NCI-H1105 (cell line): Measurements from ENCODE around the gene TMEM14A.
"Not testable (repeated sequence)": the region's sequence is repeated elsewhere in the genome, so short reads cannot be mapped to it uniquely, and the experiment has no call there.

Experiments
- DNase-seq: peaks from one replicate; lab custom pipeline; 2025; lab: John Stamatoyannopoulos, UW

Gene TMEM14A, protein sequence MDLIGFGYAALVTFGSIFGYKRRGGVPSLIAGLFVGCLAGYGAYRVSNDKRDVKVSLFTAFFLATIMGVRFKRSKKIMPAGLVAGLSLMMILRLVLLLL

DNA sequence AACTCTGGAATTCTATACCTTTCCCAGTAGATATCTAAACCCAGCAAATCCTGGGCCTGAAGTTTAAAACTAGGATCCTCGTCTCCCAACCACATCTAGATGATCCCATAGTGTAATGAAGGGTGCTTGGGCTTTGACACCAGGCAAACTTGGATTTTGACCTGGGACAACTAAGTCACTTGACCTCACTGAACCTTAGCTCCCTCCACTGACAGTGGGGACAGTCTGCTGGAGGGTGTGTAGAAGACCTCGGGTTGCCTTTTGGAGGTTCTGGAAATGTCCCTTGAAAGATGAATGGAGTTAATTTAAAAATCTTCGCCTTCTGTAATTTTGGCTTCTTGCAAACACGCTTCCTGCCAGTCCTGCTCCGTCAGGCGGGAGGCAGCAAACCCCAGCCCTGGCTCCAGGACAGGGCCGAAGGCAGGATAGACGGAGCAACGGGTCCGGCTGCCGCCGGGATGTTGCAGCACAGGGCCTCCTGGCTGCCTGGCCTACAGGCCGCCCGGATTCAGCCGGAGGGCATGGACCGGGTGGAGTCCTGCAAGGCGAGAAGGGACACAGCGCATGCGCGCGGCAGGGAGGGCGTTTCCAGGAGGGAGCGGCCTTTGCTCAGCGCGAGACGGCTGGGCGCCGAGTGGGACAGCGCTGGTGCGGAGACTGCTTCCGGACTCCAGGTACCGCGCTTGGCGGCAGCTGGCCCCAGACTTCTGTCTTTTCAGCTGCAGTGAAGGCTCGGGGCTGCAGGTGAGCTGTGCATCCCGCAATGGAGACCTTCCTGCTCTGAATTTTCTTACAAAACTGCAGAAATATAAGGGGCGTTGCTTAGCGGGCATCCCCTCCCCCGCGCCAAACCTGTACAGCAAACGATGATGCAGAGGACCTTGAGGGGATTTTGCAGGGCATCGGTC, at the start of gene TMEM14A:
Gene TMEM14A, plus strand, starts transcription at position 612 of the 908 bp plus-strand sequence. CDS start 5,990 bp downstream, outside the sequence.
- peak; percentile 95 for DNase-seq

DNA sequence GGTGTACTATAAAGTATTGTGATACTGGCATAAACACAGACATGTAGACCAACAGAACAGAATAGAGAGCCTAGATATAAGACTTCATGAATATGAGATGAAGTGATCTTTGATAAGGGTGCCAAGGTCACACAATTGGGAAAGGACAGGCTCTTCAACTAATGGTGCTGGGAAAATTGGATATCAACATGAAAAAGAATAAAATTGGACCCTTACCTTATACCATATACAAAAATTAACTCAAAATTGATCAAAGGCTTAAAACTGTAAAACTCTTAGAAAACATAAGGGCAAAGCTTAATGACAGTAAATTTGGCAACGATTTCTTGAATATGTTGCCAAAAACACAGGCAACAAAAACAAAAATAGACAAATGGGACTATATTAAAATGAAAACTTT, 49.3 kb upstream of the TMEM14A start:
- DNase-seq, result no peak

DNA sequence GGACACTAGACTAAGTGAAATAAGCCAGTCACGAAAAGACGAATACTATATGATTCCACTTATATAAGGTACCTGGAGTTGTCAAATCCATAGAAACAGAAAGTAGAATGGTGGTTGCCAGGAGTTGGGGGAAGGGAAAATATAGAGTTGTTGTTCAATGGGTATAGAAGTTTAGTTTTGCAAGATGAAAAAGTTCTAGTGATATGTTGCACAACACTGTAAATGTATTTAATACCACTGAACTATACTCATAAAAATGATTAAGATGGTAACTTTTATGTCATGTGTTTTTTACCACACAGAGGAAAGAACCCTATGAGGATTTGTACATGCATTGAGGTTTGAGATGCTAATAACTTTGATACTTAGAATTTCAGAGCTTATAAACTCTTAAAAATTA, 48.1 kb upstream of the TMEM14A start:
- DNase-seq, result no peak

DNA sequence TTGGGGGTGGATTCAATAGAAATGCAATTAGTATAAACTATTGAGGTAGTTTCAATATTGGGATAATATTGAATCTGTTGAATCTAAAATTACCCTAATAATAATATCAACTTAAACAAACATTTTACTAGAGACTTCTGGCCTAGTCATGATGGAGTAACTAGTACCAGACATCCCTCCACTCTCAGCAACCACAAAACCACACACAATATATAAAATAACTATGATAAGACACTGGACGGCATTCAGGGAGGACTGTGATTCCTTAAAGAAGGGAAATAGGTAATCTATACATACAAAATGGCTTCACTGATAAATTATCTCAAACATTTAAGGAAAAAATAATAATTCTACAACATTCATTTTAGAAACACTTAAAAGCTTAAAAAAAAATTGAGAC, 38.9 kb upstream of the TMEM14A start:
- no peak for DNase-seq

DNA sequence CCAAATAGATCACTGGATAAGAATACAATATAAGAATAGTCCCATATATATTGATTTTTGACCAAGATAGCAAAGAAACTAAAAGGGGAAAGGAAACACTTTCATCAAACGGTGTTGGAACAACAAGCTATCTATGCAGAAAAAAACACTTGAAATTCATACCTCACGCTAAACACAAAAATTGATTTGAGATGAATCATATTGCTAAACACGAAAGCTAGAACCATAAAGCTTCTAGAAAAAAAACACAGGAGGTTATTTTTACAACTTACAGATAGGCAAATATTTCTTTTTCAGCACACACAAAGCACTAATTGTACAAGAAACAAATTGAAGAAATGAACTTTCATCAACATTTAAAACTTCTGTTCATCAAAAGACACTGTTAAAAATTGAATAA, 36.7 kb upstream of the TMEM14A start:
- no peak for DNase-seq

DNA sequence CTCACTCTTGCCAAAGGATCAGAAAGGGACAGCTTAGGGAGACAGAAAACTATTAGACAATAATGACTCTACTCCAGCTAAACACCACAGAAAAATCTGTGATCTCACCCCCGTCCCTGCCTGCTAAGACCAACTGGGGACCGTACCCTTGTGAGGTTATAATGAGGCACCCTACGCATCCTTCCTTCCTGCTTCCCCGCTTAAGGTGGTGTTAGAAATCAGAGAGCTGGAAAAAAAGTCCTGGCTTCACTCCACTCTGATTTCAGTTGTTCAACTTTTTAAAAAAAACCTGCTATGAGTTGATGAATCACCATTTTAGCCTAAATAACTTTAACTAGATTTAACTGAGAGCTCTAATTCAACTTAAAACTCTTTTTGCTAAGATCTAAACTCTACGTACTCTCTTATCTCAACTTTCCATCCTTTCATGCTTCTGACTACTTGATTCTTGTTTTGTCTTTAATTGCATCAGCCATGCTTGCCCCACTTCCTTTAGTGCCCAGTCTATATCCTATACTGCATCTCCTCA, 35.8 kb upstream of the TMEM14A start:
- no peak for DNase-seq

DNA sequence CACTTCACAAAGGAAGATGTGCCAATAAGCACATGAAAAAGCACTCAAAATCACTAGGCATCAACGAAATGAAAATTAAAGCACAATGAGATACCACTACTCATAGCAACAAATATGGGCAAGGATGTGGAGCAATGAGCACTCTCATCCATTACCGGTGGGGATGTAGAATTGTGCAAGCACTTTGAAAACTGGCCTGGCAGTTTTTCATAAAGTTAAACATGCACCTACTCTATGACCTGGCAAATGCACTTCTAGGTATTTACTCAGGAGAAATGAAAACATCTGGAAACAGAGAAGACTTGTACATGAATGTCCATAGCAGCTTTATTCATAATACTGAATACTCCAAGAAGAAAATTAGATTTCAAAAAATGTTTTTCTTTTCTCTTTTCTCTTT, 34.1 kb upstream of the TMEM14A start:
- no peak for DNase-seq

DNA sequence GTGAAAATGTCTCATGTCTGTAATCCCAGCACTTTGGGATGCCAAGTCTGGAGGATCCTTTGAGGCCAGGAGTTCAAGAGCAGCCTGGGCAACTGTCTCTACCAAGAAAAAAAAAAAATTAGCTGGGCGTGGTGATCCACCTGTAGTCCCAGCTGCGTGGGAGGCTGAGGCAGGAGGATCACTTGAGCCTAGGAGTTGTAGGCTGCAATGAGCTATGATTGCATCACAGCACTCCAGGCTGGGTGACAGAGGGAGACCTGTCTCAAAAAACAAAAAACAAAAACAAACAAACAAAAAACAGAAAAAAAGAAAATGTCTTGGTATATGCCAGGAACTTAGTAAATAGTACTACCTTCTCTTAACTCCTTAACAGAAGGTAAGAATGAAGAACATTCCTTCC, 31.4 kb upstream of the TMEM14A start:
- no peak for DNase-seq

DNA sequence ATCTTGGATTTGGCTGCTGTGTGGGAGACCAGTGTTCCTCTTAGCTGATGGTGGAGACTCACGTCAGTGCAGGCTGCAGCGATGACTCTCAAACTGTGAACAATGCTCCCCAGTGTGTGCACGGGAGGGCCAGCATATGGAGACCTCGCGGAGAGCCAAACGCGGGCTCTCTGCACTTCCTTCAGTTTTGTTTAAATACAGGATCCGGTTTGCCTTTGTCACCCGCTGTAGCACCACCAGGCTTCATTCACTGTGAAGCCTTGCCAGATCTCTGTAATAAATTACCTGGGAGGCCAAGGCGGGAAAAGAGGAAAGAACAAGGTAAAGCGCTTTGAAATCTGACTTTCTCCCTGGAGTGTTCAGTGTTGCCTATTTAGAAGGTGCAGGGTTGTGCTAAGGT, 30.7 kb upstream of the TMEM14A start:
- DNase-seq, result peak; percentile 25

DNA sequence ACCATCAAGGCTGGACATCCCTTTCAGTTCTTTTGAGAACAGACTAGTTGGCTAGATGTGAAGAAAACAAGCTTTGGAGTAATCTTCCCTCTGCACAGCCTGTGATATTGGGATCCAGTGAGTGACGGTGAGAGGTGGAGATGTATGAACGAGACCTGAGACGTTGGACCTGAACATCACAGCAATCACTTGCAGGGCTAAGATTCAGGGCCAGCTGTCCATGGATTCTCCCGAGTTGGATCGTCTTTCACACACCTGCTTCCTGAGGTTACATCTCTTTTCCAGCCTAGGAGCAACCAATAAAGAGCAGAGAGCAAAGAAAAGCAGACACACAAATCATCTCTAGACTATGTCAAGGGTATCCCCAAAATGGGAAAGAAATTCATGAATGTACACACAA, 30.0 kb upstream of the TMEM14A start:
- no peak for DNase-seq

DNA sequence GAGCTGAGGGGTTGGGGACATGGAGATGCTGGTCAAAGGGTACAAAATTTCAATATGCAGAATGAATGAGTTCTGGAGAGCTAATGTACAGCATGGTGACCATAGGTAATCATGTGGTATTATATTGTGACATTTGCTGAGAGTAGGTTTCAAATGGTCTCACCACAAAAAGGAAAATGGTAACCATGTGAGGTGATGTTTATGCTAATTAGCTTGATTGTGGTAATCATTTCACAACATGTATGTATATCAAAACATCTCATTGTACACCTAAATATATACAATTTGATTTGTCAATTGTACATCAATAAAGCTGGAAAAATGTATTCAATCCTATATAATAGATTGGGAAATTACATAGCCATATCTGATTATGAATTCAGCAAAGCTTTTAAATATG, 29.5 kb upstream of the TMEM14A start:
- no peak for DNase-seq

DNA sequence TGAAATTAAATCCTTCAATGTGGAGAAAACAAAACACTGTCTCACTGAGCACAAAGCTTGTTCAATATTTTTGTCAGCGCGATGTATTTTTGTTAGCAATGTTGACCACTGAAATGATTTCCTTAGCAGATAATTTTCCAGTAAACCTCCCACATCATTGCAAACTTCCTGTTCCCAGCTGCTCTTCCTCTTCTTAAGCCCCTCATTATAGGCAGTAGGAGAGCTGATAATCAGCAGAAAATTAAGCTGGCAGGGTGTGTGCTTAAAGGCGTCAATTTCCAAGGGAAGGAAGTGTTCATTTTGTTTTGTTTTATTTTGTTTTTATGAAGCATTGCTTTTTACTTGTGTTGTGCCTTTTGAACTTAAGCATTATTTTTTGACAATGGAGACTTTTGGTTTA, 29.1 kb upstream of the TMEM14A start:
- DNase-seq, result no peak

DNA sequence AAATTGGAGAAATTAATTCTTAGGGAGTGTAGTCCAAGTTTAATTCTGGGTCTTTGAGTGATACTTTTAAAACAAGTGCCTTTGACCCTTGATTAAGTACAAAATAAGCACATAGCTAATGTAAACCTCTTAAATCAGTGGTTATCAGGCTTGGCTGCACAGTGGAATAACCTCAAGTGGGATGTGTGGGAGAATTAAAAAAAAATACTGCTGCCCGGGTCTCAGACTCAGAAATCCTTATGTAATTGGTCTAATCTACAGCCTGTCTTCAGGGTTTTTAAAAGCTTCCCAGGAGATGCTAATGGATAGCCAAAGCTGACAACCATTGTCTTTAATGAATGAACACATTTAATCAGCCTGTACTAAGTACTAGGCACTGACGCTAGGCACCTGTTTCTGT, 28.5 kb upstream of the TMEM14A start:
- DNase-seq, result peak; percentile 74

DNA sequence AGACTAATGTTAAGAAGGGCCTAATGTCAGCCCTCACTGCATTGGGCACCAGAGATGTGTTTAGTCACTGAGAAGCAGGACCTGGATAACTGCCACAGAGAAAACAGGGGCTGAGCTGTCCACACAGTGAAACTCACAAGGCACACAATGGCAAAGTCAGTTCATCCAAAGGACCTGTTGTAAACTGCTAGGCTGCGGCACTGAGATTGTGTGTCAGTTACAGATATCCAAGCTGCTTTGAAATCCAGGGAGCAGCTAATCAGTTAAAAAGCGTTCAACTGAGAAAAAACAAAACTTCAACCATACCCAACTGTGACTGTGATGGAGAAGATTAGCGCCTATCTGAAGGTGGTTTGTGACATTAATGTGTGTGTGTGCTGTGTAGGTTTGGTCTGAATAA, 27.8 kb upstream of the TMEM14A start:
- DNase-seq, result peak; percentile 10

DNA sequence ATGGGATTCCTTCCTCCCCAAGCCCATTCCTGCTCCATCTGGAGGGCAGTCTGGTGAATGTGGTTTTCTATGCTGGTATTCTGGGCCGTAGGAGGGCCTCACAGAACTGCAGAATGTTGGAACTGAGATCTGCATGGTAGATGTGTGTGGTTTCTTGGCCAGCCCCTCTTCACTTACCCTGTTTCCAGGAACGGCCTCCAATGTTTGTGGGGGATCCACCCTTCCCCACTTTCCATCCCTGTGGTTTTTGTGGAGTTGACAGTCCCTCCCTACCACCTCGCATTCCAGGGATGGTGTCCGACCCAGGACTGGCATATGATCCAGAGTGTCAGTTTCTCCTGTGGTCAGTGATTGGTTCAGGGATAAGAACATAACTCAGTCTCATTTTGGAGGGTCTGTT, 26.7 kb upstream of the TMEM14A start:
- no peak for DNase-seq

DNA sequence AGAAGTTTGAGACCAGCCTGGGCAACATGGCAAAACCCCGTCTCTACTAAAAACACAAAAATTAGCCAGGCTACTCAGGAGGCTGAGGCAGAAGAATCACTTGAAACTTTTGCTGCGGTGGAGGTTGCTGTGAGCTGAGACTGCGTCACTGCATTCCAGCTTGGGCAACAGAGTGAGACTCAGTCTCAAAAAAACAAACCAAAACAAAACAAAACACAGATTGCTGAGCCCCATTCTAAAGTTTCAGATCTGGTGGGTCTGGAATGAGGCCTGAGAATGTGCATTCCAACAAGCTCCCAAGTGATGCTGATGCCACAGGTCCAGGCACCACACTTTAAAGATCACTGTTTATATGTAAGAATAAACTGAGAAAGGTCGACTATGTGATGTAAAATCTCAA, 24.9 kb upstream of the TMEM14A start:
- no peak for DNase-seq

DNA sequence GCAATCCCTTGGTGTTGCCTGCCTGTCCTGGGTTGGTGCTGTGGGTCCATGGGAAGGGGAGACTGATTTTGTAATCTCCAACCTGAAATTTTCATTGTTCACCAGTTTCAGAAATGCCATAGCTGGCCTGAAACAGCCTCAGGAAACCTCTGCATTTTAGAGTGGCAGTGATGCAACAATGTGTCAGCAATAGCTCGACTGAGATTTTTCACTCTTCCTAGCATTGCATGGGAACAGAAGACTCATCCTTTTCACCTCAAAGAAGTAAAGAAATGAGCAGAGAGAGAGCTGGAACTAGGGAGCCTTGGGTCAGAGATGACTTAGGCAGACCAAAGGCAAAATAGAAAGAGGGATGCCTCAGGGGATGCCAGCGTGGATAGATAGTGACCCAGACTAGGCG, 23.7 kb upstream of the TMEM14A start:
- DNase-seq, result no peak

DNA sequence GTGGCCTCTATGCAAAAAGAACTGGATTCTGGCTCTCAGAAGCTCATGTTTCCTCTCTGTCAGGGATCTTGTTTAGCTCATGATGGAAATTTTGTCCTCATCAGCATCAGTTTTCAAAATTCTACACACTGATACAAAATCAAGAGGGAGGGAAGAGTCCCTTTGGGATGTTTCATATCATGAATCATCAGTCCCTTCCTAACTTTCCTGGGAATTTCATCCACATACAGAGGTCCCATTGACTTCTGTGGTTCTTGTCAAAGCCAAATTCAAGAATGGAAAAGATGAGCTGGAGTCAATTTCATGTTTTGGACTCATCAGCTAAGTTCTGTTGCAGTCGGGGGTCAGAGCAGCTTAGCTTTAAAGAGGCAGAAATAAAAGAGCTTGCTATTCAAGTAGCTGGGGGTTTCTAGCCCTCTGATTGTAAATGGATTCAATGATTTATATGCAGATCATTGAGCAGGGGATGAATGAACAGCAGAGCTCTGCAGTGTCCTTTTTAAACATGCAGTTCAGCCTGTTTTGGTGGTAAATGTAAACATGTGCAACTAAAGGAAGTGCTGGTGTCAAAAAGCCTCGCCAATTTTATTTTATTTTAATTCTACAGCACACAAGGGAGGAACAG, 21.3 kb upstream of the TMEM14A start:
- DNase-seq, result no peak

DNA sequence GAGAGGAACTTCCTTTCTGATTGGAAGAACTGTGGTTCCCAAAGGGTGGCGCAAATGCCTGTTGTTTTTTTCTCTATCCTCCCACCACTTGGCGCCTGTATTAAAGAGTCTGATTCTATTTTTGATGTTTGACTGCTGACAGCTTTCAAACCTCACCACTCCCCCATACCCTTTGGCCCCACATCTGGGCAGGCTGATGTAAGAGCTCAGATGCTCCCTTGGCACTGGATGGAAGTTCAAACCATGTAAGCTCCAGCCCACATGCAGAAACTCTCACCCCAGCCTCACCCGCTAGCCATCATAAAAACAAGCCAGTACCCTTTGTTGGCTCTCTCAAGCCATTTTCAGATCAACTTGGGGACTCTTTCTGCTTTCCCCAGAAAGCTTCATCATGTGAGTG, 20.0 kb upstream of the TMEM14A start:
- no peak for DNase-seq

DNA sequence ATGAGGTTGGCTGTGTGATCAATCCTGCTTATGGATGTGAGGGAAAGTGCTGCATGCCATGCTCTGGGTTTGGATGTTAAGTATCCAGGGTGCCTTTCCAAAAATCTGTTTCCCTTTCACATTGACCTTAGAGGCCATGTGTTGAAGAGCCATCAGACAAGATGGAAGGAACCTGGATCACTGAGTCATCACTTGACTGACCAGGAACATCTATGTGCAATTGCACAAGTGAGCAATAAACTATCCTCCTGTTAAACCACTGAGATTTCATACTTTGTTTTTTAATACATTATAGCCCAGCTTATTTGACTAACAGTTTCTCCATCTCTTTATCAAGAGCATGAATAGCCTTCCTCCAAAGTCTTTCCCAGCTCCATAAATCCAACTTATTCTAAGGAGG, 17.8 kb upstream of the TMEM14A start:
- no peak for DNase-seq

DNA sequence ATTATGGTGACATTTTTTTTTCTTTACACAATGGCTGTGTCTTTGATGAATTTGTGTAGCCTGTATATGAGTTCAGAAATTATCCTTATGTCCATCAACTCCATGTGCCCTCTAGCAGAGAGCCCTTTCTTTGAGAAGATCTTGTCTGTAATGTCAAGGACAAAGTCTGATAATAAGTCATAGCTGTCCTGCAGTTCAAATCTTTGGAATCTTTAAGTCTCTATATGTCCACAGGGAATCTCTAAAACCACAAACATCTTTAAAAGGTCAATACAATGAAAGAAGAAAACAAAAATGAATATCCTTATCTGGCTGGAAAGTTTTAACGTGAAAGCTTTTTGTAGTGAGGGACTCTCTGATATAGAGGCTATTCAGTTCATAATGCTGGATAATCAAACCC, 16.9 kb upstream of the TMEM14A start:
- no peak for DNase-seq

DNA sequence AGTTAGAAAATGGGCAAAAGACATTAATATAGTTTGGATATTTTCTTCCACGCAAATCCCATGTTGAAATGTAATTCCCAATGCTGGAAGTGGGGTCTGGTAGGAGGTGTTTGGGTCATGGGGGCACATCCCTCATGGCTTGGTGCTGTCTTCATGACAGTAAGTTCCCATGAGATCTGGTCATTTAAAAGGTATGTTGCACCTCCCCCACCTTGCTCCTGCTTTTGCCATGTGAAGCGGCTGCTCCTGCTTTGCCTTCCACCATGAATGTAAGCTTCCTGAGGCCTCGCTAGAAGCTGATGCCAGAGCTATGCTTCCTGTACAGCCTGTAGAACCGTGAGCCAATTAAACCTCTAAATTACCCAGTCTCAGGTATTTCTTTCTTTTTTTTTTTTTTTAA, 16.3 kb upstream of the TMEM14A start:
- DNase-seq, result no peak

DNA sequence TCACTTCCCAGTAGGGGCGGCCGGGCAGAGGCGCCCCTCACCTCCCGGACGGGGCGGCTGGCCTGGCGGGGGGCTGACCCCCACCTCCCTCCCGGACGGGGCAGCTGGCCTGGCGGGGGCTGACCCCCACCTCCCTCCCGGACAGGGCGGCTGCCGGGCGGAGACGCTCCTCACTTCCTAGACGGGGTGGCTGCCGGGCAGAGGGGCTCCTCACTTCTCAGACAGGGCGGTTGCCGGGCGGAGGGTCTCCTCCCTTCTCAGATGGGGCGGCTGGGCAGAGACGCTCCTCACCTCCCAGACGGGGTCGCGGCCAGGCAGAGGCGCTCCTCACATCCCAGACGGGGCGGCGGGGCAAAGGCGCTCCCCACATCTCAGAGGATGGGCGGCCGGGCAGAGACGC, 15.0 kb upstream of the TMEM14A start:
- DNase-seq, result not testable (repeated sequence)
